ENCODE results near the gene TICAM2. TPM values are rescaled to one million over a fixed set of nuclear protein-coding genes. Genes with fewer than 3 reads are reported as not detected.

TICAM2 gene
- total and polyA plus RNA-seq, 4 donors, result 1.5 to 5.8 (median 2.5) TPM

DNA sequence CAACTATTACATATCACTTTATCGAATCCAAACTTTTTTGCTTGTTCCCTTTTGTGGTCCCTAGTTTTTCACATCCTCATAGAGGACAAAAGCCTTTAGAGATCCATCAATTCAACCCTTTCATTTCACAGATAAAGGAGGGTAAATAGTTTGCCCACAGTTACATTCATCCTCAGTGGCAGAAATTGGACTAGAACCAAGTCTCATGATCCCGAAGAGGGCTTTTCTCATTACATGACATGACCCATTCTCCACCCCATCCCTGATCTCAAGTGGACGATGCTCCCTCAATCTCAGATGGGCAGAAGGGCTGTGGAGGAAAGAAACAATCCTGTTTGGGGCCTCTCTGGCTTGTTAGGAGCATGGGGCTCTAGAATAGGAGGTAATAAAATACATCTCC, 23.1 kb downstream of the TICAM2 start:
- Histone ChIP-seq H3K27ac (ENCODE audit: low read depth in 1 of 2, low read length in 1 of 2) (no peak overlapping the region), H3K9me3 (ENCODE audit: control insufficient read depth in 4 of 4, insufficient read depth in 3 of 4, low read length in 3 of 4) (no peaks in the 10 kb centered on the region), H3K36me3 (ENCODE audit: control insufficient read depth in 4 of 4, insufficient read depth in 4 of 4, low read length in 4 of 4) (peaks cover 0 to 4% (median 3%) of the 10 kb centered on the region in 4 donors), H3K27me3 (ENCODE audit: control insufficient read depth in 3 of 3, insufficient read depth in 3 of 3, low read length in 2 of 3) (no peaks in the 10 kb centered on the region), H3K4me1 (ENCODE audit: control insufficient read depth in 5 of 5, insufficient read depth in 5 of 5, low read length in 5 of 5) (peaks cover 0 to 3% (median 0%) of the 10 kb centered on the region in 5 donors), H3K9ac (ENCODE audit: insufficient read depth in 1 of 2, low read length in 2 of 2) (no peak overlapping the region), H3K4me3 (no peak overlapping the region)
- no peak for ATAC-seq (ENCODE audit: insufficient read depth, low FRiP score)
- no peak for DNase-seq
- TF ChIP-seq, protein P1, sequence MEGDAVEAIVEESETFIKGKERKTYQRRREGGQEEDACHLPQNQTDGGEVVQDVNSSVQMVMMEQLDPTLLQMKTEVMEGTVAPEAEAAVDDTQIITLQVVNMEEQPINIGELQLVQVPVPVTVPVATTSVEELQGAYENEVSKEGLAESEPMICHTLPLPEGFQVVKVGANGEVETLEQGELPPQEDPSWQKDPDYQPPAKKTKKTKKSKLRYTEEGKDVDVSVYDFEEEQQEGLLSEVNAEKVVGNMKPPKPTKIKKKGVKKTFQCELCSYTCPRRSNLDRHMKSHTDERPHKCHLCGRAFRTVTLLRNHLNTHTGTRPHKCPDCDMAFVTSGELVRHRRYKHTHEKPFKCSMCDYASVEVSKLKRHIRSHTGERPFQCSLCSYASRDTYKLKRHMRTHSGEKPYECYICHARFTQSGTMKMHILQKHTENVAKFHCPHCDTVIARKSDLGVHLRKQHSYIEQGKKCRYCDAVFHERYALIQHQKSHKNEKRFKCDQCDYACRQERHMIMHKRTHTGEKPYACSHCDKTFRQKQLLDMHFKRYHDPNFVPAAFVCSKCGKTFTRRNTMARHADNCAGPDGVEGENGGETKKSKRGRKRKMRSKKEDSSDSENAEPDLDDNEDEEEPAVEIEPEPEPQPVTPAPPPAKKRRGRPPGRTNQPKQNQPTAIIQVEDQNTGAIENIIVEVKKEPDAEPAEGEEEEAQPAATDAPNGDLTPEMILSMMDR (IDR thresholded peaks at IDR 0.05; ENCODE audit: control extremely low read depth, extremely low read depth), result no peak
- WGBS, 2 donors, result 84 to 96% methylated on average over 3 of the region's 3 CpGs

DNA sequence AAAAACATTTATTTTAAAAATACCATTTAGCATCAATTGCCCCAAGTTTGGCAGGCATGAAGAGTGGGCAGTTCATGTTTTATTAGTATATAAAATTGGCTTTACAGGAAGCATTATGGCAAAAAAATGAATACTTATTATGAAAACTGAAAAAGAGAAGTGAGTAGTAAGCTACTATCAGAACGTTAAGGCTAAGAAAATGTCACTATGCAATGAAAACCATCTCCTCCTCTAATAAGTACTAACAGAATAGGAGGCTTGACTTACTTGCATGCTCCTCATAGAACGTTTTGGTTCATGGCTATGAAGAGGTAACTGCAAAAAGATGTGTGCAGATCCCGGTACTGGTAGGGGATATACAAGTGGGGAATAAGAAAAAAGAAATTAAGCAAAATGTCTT, 23.6 kb downstream of the TICAM2 start:
- H3K36me3 ChIP-seq (ENCODE audit: control insufficient read depth in 4 of 4, insufficient read depth in 4 of 4, low read length in 4 of 4), result peaks cover 0 to 4% (median 3%) of the 10 kb centered on the region in 4 donors
- no peak overlapping the region for H3K9ac ChIP-seq (ENCODE audit: insufficient read depth in 1 of 2, low read length in 2 of 2)
- no peaks in the 10 kb centered on the region for H3K9me3 ChIP-seq (ENCODE audit: control insufficient read depth in 4 of 4, insufficient read depth in 3 of 4, low read length in 3 of 4)
- no peak for DNase-seq
- H3K4me1 ChIP-seq (ENCODE audit: control insufficient read depth in 5 of 5, insufficient read depth in 5 of 5, low read length in 5 of 5), result peaks cover 0 to 3% (median 0%) of the 10 kb centered on the region in 5 donors
- H3K27ac ChIP-seq (ENCODE audit: low read depth in 1 of 2, low read length in 1 of 2), result no peak overlapping the region
- H3K4me3 ChIP-seq, result no peak overlapping the region
- TF ChIP-seq, protein P1 (IDR thresholded peaks at IDR 0.05; ENCODE audit: control extremely low read depth, extremely low read depth), result no peak
- ATAC-seq (ENCODE audit: insufficient read depth, low FRiP score), result no peak
- no peaks in the 10 kb centered on the region for H3K27me3 ChIP-seq (ENCODE audit: control insufficient read depth in 3 of 3, insufficient read depth in 3 of 3, low read length in 2 of 3)
- WGBS, 2 donors, result 84 to 85% methylated on average over 3 of the region's 3 CpGs

DNA sequence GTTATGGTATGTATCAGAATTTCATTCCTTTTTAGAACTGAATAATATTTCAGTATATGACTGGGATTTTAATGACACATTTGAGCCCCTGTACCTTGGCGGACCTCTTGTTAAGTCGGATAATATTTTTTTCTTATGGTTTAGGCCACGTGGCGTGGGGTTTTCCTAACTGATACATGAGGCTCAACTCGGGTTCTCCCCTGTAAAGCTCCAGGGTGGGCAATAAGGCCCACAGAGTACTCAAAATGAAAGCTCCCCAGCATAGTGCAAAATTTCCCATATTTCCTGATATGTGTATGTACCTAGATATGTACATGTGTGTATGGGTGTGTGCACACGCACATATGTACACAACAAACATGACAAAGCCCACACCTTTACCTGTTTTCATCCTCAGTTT, 24.5 kb downstream of the TICAM2 start:
- TF ChIP-seq, protein P1 (IDR thresholded peaks at IDR 0.05; ENCODE audit: control extremely low read depth, extremely low read depth), result no peak
- Histone ChIP-seq H3K27me3 (ENCODE audit: control insufficient read depth in 3 of 3, insufficient read depth in 3 of 3, low read length in 2 of 3) (no peaks in the 10 kb centered on the region), H3K36me3 (ENCODE audit: control insufficient read depth in 4 of 4, insufficient read depth in 4 of 4, low read length in 4 of 4) (peaks cover 0 to 4% (median 3%) of the 10 kb centered on the region in 4 donors), H3K9ac (ENCODE audit: insufficient read depth in 1 of 2, low read length in 2 of 2) (no peak overlapping the region), H3K9me3 (ENCODE audit: control insufficient read depth in 4 of 4, insufficient read depth in 3 of 4, low read length in 3 of 4) (no peaks in the 10 kb centered on the region), H3K27ac (ENCODE audit: low read depth in 1 of 2, low read length in 1 of 2) (no peak overlapping the region), H3K4me1 (ENCODE audit: control insufficient read depth in 5 of 5, insufficient read depth in 5 of 5, low read length in 5 of 5) (peaks cover 0 to 3% (median 0%) of the 10 kb centered on the region in 5 donors), H3K4me3 (no peak overlapping the region)
- DNase-seq (no peak), ATAC-seq (ENCODE audit: insufficient read depth, low FRiP score) (no peak)
- 92 to 97% methylated on average over 6 of the region's 6 CpGs for WGBS, 2 donors

DNA sequence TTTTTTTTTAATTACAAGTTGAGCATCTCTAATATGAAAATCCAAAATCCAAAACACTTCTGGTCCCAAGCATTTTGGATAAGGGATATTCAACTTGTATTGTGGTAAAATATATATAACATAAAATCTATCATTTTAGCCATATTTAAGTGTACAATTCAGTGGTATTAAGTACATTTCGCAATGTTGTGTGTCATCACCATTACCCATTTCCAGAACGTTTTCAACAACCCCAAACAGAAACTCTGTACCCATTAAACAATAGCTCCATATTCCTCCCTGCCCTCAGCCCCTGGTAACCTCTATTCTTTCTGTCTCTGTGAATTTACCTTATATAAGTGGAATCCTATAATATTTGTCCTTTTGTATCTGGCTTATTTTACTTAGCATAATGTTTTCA, 24.9 kb downstream of the TICAM2 start:
- TF ChIP-seq, protein P1 (IDR thresholded peaks at IDR 0.05; ENCODE audit: control extremely low read depth, extremely low read depth), result no peak
- no peaks in the 10 kb centered on the region for H3K27me3 ChIP-seq (ENCODE audit: control insufficient read depth in 3 of 3, insufficient read depth in 3 of 3, low read length in 2 of 3)
- 60 to 66% methylated on average over 2 of the region's 2 CpGs for WGBS, 2 donors

More for the DNA sequence above, 24.9 kb downstream of the TICAM2 start:
- DNase-seq (no peak), ATAC-seq (ENCODE audit: insufficient read depth, low FRiP score) (no peak)
- Histone ChIP-seq H3K9me3 (ENCODE audit: control insufficient read depth in 4 of 4, insufficient read depth in 3 of 4, low read length in 3 of 4) (no peaks in the 10 kb centered on the region), H3K4me1 (ENCODE audit: control insufficient read depth in 5 of 5, insufficient read depth in 5 of 5, low read length in 5 of 5) (peaks cover 0 to 3% (median 0%) of the 10 kb centered on the region in 5 donors), H3K4me3 (no peak overlapping the region), H3K27ac (ENCODE audit: low read depth in 1 of 2, low read length in 1 of 2) (no peak overlapping the region), H3K9ac (ENCODE audit: insufficient read depth in 1 of 2, low read length in 2 of 2) (no peak overlapping the region), H3K36me3 (ENCODE audit: control insufficient read depth in 4 of 4, insufficient read depth in 4 of 4, low read length in 4 of 4) (peaks cover 0 to 4% (median 3%) of the 10 kb centered on the region in 4 donors)

Data from lung (tissue), 12 donors.